GM20431 (cell line): ENCODE measurements around the gene SMIM1.
"Not testable (repeated sequence)": the region's sequence is repeated elsewhere in the genome, so short reads cannot be mapped to it uniquely, and the experiment has no call there.

Experiments used
- in situ Hi-C: fragments of 300-500 bp; cut with MseI, MboI; formaldehyde crosslinking; loops from one replicate; pipeline ENCODE4 v1.15.0; 2020; ENCODE audit warnings: low sequenced_read_pairs; ENCODE audit not compliant: unreplicated experiment

SMIM1 gene

DNA sequence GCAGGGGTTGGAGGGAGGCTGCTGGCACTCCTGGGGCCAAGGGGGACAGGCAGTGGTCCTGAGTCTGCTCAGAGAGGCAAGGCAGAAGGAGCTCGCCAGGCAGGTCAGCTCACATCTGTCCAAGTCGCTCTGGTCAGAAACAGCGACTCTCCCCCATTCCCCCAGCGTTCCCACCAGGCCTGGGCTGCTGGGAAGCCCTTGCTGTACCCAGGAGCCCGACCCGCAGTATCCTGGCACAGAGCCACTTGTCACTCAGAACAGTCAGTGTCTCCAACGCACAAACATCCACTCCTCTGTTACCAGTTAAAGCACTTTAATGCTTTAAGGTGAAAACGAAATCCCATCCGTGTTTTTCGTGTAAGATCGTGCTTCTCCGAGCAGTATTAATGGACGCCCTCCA, 36.9 kb upstream of the SMIM1 start:
- in situ Hi-C loops = no loop called here

DNA sequence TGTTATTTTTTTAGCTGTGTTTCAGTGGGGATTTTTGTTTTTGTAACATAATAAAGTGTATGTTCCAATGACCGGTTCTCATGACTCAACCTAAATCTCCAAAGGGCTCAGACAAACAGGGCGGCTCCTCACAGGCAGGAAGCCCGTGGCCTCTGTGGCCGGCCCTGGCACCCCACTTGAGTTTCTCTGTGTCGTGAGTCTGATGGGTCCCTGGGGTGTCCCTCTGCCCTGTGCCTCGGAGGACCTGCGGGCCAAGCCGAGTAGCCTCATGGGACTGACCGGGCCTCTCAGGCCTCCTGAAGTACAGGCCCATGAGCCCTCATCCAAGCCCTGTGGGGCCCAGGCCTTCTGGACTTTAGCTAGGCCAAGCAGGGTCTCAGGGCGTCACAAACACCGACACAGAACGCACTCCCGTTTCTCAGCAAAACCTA, 36.4 kb upstream of the SMIM1 start:
- in situ Hi-C loops = no loop called here

DNA sequence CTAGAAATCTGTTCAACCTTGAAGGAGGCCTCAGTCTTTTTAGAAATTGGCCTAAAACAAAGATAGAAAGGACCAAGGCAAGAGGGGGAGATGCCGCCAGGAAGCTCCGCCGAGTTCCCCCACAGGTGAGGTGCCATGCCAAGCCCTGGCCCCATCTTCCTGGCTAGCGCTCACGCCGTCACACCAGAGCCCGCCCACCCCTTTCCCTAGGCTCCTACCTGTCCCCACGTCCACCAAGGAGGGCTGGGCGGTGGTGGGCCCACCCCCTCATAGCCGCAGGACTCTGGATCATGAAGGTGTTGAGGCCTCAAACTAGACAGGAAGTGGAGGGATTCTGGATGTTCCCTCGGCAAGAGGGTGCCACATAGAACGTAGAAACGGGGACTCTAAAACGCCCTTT, 35.8 kb upstream of the SMIM1 start:
- in situ Hi-C loops = no loop called here

DNA sequence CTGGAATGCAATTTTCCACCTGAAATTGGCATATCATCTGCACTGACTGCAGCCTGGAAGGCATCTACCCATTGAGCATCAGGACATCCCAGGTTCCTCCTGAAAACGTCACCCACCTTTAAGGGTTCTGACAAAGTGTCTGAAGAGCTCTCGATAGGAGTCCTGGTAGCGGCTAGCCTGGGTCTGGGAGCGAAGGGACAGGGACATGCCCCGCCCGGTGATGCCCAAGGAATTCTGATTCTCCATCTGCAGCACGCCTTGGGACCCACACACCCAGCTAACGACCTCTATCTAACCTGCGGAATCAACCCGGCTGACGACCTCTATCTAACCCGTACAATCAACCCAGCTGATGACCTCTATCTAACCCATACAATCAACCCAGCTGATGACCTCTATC, 33.6 kb upstream of the SMIM1 start:
- in situ Hi-C loops = no loop called here

DNA sequence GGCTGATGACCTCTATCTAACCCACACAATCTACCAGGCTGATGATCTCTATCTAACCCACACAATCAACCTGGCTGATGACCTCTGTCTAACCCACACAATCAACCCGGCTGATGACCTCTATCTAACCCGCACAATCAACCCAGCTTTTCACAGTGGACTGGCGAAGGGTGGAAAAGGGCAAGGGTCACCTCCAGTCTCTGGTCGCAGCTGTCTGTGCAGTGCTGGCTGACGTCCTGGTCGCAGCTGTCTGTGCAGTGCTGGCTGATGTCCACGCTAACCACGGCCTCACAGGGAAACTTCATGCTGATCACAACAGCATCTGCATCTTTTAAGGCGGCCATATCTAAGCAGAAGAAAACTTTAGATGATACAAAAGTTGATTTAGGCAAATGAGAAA, 32.5 kb upstream of the SMIM1 start:
- in situ Hi-C loops = no loop called here

DNA sequence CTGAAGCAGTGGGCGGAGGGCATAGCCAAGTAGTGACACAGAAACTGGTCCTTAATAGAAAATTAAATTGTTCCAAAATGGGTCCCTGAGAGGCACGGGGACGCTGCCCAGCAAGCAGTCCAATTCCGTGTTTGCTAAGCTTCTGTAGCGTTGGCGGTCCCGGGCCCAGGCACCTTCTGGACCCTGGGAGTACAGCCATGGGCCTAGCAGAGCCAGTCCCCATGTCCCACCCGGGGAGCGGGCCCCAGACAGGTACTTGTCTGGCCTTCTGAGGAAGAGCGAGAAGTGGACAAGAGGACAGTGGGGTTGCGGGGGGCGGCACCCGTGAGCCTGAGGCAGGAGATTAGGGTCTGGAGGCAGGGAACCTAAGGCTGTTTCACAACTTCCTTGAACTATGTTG, 31.8 kb upstream of the SMIM1 start:
- in situ Hi-C loops = no loop called here

DNA sequence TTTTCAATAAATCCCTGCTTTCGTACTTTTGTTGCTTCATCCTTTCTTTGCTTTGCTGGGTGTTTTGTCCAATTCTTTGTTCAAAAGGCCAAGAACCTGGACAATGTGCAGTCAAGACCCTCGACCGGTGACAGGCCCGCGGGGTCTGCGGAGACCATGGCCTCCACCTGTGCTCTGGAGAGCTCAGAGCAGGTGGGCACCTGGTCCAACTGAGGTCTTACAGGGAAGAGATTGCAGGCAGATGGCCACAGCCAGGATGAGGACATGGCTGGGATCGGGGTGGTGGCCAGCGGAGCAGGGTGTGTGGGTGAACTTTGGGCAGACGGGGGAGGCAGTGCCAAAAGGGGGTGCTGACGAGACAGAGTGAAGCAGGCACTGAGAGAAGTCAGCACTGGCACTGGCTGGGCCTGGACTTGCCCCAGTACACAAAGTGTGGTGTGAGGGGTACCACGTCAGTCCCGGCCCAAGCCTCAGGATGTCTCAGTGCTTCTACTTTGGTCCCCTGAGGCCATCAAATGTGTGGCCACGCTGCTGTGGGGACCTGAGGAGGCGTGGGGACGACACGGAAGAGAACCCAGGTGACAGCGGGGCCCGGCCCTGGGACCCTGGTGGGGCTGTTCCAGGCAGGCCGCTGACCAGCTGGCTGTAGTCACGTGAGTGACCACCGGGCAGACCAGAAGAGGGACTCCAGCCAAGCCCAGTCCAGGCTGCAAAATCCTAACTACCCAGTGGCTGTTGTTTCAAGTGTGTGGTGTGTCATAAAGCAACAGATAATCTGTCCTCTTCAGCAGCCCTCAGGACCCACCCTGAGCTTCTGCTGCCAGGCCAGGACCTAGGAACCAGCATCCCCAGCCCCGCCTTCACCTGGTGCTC, 30.7 kb upstream of the SMIM1 start:
- in situ Hi-C loops = no loop called here

DNA sequence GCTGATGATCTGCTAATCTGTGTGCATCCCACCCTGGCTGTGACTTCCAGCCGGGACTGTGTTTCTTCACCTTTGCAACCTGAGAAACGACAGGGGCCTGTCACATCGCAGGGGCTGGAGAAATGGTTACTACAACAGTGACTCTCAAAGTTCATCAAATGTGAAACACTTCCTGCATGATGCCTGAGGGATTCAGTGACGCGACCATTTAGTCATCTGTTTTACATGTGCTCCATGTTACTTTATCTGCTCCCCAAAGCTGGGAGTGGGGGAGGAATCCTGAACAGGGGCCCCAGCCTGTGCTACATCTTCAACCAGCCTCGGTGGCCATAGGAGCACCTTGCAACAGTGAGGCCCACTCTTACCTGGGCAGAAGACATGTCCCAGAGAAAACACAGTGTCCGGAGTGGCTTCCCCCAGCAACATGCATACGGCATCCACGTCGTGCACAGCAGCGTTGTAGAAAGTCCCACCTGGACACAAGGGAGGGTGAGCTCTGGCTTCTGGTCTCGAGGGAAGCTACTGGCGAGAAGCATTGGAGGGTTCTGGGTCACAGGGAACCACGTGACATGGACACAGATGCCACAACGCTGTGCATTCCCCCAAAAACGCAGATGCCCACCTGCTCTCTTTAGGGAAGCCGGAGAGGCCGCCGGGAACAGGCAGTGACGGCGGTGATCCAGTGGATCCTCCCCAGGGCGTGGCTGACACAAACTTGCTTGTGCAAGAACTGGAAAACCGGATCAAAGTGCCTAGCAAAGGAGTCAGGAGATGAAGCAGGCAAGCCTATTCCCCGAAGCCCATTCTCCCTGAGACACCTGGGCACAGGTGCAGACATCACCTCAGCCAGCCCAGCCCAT, 29.9 kb upstream of the SMIM1 start:
- in situ Hi-C loops = no loop called here

DNA sequence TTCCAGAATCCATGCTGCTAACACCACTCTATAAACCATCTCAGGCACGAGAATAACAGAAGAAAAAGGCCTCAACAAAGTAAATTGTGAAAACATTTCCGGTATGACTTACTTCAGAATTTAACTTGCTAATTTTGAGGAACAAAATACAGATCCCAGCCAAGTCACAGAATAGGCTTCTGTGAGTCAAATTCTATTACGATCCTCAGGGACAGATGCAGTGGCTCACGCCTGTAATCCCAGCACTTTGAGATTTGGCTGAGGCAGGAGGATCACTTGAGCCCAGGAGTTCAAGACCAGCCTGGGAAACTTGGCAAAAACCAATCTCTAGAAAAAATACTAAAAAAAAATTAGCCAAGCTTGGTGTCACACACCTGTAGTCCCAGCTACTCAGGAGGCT, 29.1 kb upstream of the SMIM1 start:
- in situ Hi-C loops = no loop called here

DNA sequence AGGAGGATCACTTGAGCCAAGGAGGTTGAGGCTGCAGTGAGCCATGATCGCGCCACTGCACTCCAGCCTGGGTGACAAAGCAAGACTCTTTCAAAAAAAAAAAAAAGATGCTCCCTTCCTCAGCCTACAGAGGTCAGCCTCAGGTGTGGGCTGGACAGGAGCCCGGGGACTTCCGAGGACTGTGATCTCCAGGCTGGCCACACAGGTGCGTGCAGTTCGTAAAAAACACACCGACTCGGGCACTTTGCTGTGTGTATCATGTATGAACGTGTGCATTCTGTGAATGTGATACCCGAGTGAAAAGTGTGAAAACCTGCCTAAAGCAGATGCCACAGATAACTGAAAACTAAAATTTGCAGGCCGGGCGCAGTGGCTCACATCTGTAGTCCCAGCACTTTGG, 28.7 kb upstream of the SMIM1 start:
- in situ Hi-C loops = no loop called here

DNA sequence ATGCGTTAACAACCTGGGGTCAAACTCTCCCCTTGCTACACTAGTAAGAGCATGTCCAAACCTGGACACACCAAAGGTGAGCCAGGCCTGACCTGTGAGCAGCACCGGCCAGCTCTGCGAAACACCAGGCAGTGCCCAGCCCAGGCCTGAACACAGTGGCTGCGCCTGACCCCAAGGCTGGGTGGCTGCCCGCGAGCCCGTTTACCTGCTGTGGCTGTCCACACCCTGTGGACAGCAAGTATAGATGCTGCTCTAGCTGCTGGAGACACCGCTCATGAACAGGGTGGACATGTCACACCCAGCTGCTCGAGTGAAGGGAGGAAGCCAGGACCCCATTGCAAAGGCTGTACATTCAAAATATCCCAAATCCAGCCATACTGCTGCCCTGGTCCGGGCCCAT, 27.9 kb upstream of the SMIM1 start:
- in situ Hi-C loops = no loop called here

DNA sequence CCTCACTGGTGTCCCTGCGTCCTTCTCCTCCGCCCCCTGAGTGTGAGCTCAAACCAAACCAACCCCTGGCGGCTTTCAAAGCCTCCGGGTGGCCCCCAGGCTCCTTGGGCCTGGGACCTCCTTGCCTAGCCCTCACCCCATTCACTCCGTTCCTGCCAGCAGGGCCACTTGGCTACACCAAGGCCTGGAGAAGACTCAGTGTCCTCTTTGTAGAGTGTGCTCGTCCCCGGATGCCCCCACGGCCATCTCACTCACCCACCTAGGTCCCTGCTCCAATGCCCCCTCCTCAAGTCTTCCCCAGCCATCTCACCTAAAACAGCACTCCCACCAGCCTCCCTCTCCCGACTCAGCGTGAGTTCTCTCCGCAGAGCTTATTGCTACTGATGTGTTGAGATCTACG, 27.5 kb upstream of the SMIM1 start:
- in situ Hi-C loops = no loop called here

DNA sequence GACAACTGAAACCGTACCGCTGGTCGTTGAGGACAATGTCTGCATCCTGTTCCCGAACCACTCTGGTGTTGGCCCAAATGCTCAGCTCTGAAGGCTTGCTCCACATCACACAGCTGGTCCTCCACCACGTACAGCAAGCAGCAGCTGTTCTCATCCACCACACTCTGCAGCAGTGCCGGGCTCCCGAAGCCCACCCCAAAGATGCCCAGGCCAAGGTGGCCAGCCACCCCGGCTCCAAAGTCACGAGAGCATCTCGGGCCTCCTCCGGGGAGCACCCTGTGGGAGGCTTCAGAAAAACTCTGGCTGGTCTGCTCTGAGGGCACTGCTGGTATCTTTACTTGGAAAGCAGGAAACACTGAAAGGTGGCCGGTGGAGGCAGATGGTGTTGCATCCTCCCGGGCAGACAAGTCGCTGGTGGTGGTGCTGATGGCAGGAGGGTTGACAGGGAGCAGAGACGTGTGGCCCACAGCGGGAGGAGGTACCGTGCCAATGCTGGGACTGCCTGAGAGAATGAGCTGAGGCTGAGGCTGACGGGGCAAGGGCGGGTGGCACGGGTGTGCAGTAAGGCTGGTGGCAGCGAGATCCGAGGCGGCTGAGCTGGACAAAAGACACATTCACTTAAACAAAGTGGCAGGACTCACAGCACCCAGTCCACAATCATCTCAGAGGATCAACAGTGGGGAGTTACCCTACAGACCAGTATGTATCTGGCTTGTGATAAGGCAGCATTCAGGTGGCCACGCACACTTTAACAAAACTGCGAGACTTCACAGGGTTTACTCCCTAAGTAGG, 26.8 kb upstream of the SMIM1 start:
- in situ Hi-C loops = no loop called here

DNA sequence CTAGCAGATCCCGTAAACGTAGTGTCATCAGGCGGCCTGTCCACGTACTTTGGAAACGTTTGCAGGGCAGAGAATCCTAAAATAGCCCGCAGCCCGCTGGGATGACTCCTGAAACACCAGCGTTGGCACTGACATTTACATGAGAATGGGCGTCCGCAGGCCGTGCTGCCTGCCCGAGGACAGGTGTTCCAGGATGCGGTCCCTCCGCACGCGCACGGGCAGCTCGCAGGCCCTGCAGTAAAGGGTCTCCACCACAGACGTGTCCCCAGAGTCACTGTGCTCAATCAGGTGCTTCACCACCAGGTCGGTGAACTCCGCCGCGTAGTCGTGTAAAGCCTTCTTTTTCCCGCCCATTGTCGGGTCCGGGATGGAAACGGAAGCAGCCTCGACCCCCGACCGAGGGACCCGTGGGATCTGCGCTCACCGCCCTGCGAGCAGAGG, 26.1 kb upstream of the SMIM1 start:
- in situ Hi-C loops = no loop called here

DNA sequence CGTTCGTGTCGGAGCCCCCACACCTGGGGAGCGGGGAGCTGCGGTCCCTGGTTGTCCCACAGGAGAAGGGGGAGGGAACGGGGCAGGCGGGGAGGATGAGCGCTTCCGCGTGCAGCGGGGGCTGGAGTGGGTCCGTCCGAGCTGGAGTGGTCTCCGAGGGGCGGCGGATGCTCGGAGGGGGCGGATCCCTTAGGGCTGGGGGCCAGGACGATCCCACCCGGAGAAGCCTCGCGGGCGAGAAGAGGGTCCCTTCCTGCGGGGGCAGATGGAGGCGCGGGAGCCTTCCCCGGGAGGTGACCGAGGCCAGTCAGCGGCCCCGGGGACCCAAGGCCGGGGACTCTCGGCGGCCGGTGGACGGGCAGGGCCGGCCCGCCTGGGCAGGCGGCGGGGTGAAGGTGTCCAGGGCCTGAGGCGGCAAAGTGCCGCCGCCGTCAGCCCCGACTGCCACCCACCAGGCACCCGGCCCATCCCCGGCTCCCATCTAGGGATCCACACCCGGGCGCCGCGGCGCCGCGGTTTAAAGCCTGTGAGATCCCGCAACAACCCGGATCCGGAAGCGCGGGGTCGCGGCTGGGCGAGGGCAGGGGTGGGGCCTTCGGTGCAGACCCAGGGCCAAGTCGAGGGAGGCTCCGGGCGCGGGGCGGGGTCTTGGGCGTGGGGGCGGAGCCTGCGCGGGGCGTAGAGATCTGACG, 25.6 kb upstream of the SMIM1 start:
- in situ Hi-C loops = no loop called here

DNA sequence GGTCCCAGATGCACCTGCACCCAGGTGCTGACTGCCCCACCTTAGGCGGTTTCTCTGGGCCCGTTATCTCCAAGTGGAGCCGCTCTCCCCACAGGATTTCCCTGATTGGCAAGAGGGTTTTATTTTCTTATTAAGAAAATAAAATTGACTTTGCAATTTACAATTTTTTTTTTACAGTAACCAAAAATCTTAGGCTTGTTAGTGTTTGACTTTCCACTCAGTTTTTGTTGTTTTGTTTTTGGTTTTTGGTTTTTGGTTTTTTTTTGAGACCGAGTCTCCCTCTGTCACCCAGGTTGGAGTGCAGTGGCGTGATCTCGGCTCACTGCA, 25.1 kb upstream of the SMIM1 start:
- in situ Hi-C loops = no loop called here

DNA sequence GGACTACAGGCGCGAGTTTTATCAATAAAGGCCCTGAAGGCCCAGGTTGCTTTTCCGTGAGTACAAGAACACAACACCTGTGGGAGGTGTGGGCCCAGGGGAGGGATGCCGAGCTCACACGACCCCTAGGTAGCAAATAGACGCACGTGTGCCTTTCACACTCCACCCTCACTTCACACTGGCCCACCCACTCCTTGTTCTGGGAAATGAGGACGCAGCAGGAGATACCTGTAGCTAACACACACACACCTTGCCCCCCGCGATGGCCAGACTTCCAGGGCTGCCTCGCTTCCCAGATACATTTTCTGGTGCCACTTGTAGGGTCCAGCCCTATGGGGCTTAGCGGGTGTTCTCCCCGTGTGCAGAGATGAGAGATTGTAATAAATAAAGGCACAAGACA, 24.6 kb upstream of the SMIM1 start:
- in situ Hi-C loops = no loop called here

DNA sequence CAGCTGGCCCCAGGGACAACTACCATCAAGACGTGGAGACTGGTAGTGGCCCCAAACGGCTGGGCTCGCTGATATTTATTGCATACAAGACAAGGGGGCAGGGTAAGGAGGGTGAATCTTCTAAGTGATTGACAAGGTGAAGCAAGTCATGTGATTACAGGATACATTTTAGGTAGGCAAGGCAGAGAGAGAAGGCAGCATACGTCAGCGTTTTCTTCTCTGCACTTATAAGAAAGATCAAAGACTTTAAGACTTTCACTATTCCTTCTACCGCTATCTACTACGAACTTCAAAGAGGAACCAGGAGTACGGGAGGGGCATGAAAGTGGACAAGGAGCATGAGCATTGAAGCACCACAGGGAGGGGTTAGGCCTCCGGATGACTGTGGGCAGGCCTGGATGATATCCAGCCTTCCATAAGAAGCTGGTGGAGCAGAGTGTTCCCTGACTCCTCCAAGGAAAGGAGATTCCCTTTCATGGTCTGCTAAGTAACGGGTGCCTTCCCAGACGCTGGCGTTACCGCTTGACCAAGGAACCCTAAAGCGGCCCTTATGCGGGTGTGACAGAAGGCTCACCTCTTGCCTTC, 24.1 kb upstream of the SMIM1 start:
- in situ Hi-C loops = not testable (repeated sequence)

DNA sequence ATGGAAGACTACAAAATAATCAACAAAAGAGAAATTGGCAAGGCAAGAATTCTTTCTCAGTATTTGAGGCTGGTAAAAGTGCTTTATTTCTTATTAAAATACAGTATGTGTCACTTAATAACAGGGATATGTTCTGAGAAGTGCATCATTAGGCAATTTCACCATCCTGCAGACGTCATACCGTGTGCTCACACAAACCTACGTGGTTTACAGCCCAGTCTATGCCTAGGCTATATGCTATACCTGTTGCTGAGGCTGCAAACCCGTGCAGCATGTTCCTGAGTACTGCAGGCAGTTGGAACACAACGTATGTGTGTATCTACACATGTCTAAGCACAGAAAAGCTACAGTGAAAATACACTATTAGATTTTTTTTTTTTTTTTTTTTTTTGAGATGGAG, 23.0 kb upstream of the SMIM1 start:
- in situ Hi-C loops = no loop called here

DNA sequence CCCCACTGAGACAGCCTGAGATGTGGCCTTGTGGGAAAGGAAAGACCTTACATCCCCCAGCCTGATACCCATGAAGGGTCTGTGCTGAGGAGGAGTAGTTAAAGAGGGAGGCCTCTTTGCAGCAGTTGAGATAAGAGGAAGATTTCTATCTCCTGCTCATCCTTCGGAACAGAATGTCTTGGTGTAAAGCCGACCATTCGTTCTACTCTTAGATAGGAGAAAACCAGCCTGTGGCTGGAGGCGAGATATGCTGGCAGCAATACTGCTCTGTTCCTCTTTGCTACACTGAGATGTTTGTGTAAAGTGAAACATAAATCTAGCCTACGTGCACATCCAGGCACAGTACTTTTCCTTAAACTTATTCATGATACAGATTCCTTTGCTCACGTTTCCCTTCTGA, 21.8 kb upstream of the SMIM1 start:
- in situ Hi-C loops = no loop called here
